Tibial artery (tissue), 4 donors: ENCODE measurements around the gene MAGOH.

Source experiments
- DNase-seq, 2 donors: peaks; one replicate each; pipeline ENCODE4 v3.0.0-alpha.2; 2019
- H3K27ac ChIP-seq, 2 donors: fragments of 200-600 bp; sonication (generic) in 1 of 2; 1 replicate in 1 of 2; 2 replicates in 1 of 2; pipeline ENCODE4 v1.5.1; 2018 to 2019; ENCODE audit warnings: mild to moderate bottlenecking in 1 of 2
- H3K27me3 ChIP-seq, 2 donors: fragments of 200-600 bp; sonication (generic) in 1 of 2; one replicate each; pipeline versions ENCODE4 v1.5.1 to v1.6.0; 2016 to 2019
- H3K36me3 ChIP-seq, 3 donors: fragments of 200-600 bp; sonication (generic) in 2 of 3; one replicate each; pipeline ENCODE4 v1.5.1; 2016 to 2019; ENCODE audit warnings: mild to moderate bottlenecking in 2 of 3
- H3K4me1 ChIP-seq, 4 donors: fragments of 200-600 bp; sonication (generic) in 2 of 4; 1 replicate in 3 of 4; 2 replicates in 1 of 4; pipeline ENCODE4 v1.5.1; 2016 to 2019
- H3K4me3 ChIP-seq, 2 donors: fragments of 200-600 bp; sonication (generic) in 1 of 2; 1 replicate in 1 of 2; 2 replicates in 1 of 2; pipeline ENCODE4 v1.5.1; 2018 to 2019; ENCODE audit warnings: mild to moderate bottlenecking in 2 of 2
- H3K9me3 ChIP-seq, 3 donors: fragments of 200-600 bp; sonication (generic) in 1 of 3; one replicate each; pipeline ENCODE4 v1.5.1; 2016 to 2019
- intact Hi-C: fragments of 100-400 bp; cut with DNase I; formaldehyde crosslinking; loops from one replicate; pipeline ENCODE4 v1.15.0; 2023; ENCODE audit warnings: low total_unique reads
- TF ChIP-seq, protein P1 (sequence below), 2 experiments: fragments of 200-600 bp in 1 of 2; fragments of 450-650 bp in 1 of 2; IDR thresholded peaks; one replicate each; pipeline ENCODE4 v1.5.1; 2017 to 2019; ENCODE audit warnings: antibody characterized with exemption in 2 of 2, mild to moderate bottlenecking in 1 of 2, moderate library complexity in 1 of 2

The MAGOH gene

DNA sequence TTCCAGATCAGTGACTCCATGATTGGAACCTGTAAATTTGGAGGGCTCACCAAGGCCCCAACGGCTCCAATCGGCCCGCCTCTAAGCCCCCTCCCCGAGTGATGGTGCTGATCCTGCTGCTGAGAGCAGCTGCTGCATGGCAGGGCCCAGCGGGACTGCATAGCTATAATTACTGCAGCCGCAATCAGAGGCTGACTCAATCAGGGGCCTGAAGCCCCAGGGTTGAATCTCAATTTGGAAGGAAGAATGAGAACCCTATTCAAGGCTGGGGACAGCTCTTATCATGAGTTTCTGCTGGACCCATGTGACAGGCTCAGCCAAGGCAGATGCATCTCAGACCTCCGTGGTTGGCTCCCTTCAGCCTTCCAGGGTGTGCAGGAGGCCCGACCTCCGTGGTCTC is 42.8 kb upstream of the MAGOH start:
- TF ChIP-seq, protein P1, sequence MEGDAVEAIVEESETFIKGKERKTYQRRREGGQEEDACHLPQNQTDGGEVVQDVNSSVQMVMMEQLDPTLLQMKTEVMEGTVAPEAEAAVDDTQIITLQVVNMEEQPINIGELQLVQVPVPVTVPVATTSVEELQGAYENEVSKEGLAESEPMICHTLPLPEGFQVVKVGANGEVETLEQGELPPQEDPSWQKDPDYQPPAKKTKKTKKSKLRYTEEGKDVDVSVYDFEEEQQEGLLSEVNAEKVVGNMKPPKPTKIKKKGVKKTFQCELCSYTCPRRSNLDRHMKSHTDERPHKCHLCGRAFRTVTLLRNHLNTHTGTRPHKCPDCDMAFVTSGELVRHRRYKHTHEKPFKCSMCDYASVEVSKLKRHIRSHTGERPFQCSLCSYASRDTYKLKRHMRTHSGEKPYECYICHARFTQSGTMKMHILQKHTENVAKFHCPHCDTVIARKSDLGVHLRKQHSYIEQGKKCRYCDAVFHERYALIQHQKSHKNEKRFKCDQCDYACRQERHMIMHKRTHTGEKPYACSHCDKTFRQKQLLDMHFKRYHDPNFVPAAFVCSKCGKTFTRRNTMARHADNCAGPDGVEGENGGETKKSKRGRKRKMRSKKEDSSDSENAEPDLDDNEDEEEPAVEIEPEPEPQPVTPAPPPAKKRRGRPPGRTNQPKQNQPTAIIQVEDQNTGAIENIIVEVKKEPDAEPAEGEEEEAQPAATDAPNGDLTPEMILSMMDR (IDR thresholded peaks at IDR 0.05) = no peak
- no peak for DNase-seq
- Histone ChIP-seq H3K4me3 (no peak overlapping the region), H3K27me3 (no peaks in the 10 kb centered on the region), H3K36me3 (no peaks in the 10 kb centered on the region), H3K27ac (no peak overlapping the region), H3K9me3 (no peaks in the 10 kb centered on the region), H3K4me1 (no peaks in the 10 kb centered on the region)
- intact Hi-C loops = no loop called here

DNA sequence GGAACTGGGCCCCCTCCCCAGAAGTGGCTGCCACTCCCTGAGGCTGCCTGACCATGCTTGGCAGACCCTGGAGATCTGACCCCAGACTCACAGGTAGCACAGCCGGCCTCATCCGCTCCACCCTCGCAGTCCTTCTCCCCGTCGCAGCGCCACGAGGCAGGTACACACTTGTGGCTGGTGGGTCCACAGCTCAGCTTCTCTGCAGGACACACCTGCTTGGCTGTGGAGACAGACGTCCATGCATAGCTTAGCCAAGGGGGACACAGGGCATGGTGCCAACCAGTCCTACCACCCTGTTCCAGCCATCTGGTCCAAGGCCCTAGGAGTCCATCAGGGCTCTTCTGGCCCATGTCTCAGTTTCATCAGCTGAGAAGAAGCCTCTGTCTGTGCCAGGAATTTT is 42.2 kb upstream of the MAGOH start:
- no peak for DNase-seq
- no peak overlapping the region for H3K4me3 ChIP-seq
- no peaks in the 10 kb centered on the region for H3K4me1 ChIP-seq
- intact Hi-C loops = no loop called here
- H3K27ac ChIP-seq = no peak overlapping the region
- TF ChIP-seq, protein P1 (IDR thresholded peaks at IDR 0.05) = no peak
- H3K9me3 ChIP-seq = no peaks in the 10 kb centered on the region
- no peaks in the 10 kb centered on the region for H3K36me3 ChIP-seq
- H3K27me3 ChIP-seq = no peaks in the 10 kb centered on the region

- no peaks in the 10 kb centered on the region for H3K9me3 ChIP-seq
- H3K27ac ChIP-seq = no peak overlapping the region
- intact Hi-C loops = no loop called here
- TF ChIP-seq, protein P1 (IDR thresholded peaks at IDR 0.05) = no peak
- H3K4me3 ChIP-seq = no peak overlapping the region
- DNase-seq = no peak
- no peaks in the 10 kb centered on the region for H3K27me3 ChIP-seq
- no peaks in the 10 kb centered on the region for H3K4me1 ChIP-seq
- H3K36me3 ChIP-seq = no peaks in the 10 kb centered on the region
Measured at GRCh38 chr1:53279296-53280200, 41.2 kb upstream of the MAGOH start.

GRCh38 chr1:53278298-53278725 is 40.0 kb upstream of the MAGOH start:
- no peaks in the 10 kb centered on the region for H3K4me1 ChIP-seq
- no peaks in the 10 kb centered on the region for H3K27me3 ChIP-seq
- no peak overlapping the region for H3K4me3 ChIP-seq
- no peaks in the 10 kb centered on the region for H3K9me3 ChIP-seq
- DNase-seq = peak; percentile 46 to 74
- intact Hi-C loops = loop anchor here (1.0 kb wide), 1 partner anchor 116 kb away; no protein-coding TSS in a partner anchor
- no peak overlapping the region for H3K27ac ChIP-seq
- H3K36me3 ChIP-seq = no peaks in the 10 kb centered on the region
- TF ChIP-seq, protein P1 (IDR thresholded peaks at IDR 0.05) = peak; percentile 94 to 97

- H3K4me1 ChIP-seq = no peaks in the 10 kb centered on the region
- no peak overlapping the region for H3K27ac ChIP-seq
- intact Hi-C loops = no loop called here
- H3K4me3 ChIP-seq = no peak overlapping the region
- no peaks in the 10 kb centered on the region for H3K27me3 ChIP-seq
- peak in 1 of 2 donors; percentile 49 for DNase-seq
- H3K9me3 ChIP-seq = no peaks in the 10 kb centered on the region
- no peaks in the 10 kb centered on the region for H3K36me3 ChIP-seq
- TF ChIP-seq, protein P1 (IDR thresholded peaks at IDR 0.05) = no peak
Measured at GRCh38 chr1:53277326-53277725, 39.0 kb upstream of the MAGOH start.
